HCT116 (cell line): ENCODE measurements around the gene NUP210. TPM values are rescaled to one million over a fixed set of nuclear protein-coding genes. Genes with fewer than 3 reads are reported as not detected.
A peak's percentile ranks its signal among the peaks of the same experiment; 100 is the strongest.

ENCODE experiments used
- ATAC-seq: fragments of 200-7000 bp; cut with Tn5 transposase; 2 replicates; pipeline ENCODE4 v1.9.1; 2020; ENCODE audit warnings: mild to moderate bottlenecking, moderate library complexity
- BruUV-seq: library from RNA; stranded (reverse); fragments of 400-500 nt; replicated peaks from 2 replicates; lab custom pipeline; 2021; lab: Mats Ljungman, UMichigan
- CTCF ChIA-PET: fragments of 300-600 bp; sonication (Branson Sonifier 250); formaldehyde crosslinking; loops from one replicate; lab custom pipeline; 2021; ENCODE audit warnings: antibody characterized with exemption; lab: Charles Lee
- POLR2A ChIA-PET: fragments of 300-600, 350-600 bp; sonication (Branson Sonifier 250); formaldehyde crosslinking; loops from one replicate; lab custom pipeline; 2021; ENCODE audit warnings: antibody characterized with exemption; lab: Charles Lee
- RAD21 ChIA-PET, 2 experiments: fragments of 300-600 bp; sonication (Branson Sonifier 250); formaldehyde crosslinking; loops; one replicate each; lab custom pipeline; 2023; ENCODE audit warnings: low total read pairs in 2 of 2; ENCODE audit not compliant: uncharacterized antibody in 2 of 2, unreplicated experiment in 2 of 2, low non-redundant PET in 1 of 2; lab: Charles Lee
- DNase-seq: peaks from one replicate; pipeline ENCODE4 v3.0.0-alpha.2; 2010; ENCODE audit warnings: low read depth, low spot score
- H2AFZ ChIP-seq: fragments of 200-600 bp; shearing (Covaris generic), sonication (generic); 2 replicates; pipeline ENCODE4 v1.6.1; 2017; ENCODE audit warnings: low read depth, mixed run types, mixed read lengths, antibody characterized with exemption, low read length; ENCODE audit not compliant: poor library complexity, severe bottlenecking
- H3K27ac ChIP-seq: 2 replicates; pipeline ENCODE4 v1.5.1; 2012; ENCODE audit warnings: low read depth, low read length
- H3K27me3 ChIP-seq: fragments of 200-600 bp; sonication (generic); 2 replicates; pipeline ENCODE4 v1.6.1; 2016; ENCODE audit warnings: mixed run types, low read length, mixed read lengths; ENCODE audit not compliant: insufficient read depth
- H3K36me3 ChIP-seq, 2 experiments: fragments of 200-500 bp in 1 of 2; fragments of 200-600 bp in 1 of 2; sonication (Bioruptor generic) in 1 of 2; sonication (generic) in 1 of 2; 2 replicates each; pipeline versions ENCODE4 v1.5.1 to v1.6.1; 2014 to 2016; ENCODE audit warnings: low read length in 2 of 2, inconsistent platforms in 1 of 2, mixed read lengths in 1 of 2, mixed run types in 1 of 2; ENCODE audit not compliant: insufficient read depth in 2 of 2, control insufficient read depth in 1 of 2
- H3K4me1 ChIP-seq, 2 experiments: fragments of 200-600 bp in 1 of 2; sonication (generic) in 1 of 2; 2 replicates each; pipeline versions ENCODE4 v1.5.1 to v1.6.1; 2012 to 2017; ENCODE audit warnings: low read length in 2 of 2, inconsistent platforms in 1 of 2, mild to moderate bottlenecking in 1 of 2, mixed read lengths in 1 of 2, mixed run types in 1 of 2, moderate library complexity in 1 of 2; ENCODE audit not compliant: insufficient read depth in 2 of 2, control insufficient read depth in 1 of 2
- H3K4me2 ChIP-seq: fragments of 200-600 bp; sonication (generic); 2 replicates; pipeline ENCODE4 v1.6.1; 2017; ENCODE audit warnings: mixed run types, low read length, mixed read lengths
- H3K4me3 ChIP-seq, 2 experiments: fragments of 200-600 bp in 1 of 2; sonication (generic) in 1 of 2; replicated peaks in 1 of 2; 2 replicates each; pipeline ENCODE4 v1.5.1; 2011 to 2016; ENCODE audit warnings: low read length in 2 of 2, control low read depth in 1 of 2, low read depth in 1 of 2, mild to moderate bottlenecking in 1 of 2, mixed read lengths in 1 of 2, mixed run types in 1 of 2
- H3K79me2 ChIP-seq: fragments of 200-600 bp; sonication (generic); 2 replicates; pipeline ENCODE4 v1.6.1; 2017; ENCODE audit warnings: mild to moderate bottlenecking, mixed run types, low read length, moderate library complexity, mixed read lengths; ENCODE audit not compliant: insufficient read depth
- H3K9ac ChIP-seq: fragments of 200-600 bp; sonication (generic); 2 replicates; pipeline ENCODE4 v1.6.1; 2016; ENCODE audit warnings: low read length, mixed read lengths
- H3K9me2 ChIP-seq: fragments of 200-600 bp; sonication (generic), shearing (Covaris generic); 2 replicates; pipeline ENCODE4 v1.6.1; 2017; ENCODE audit warnings: mixed run types, mild to moderate bottlenecking, moderate library complexity; ENCODE audit not compliant: insufficient read depth
- H3K9me3 ChIP-seq, 2 experiments: fragments of 200-500 bp in 1 of 2; fragments of 200-600 bp in 1 of 2; sonication (Bioruptor generic) in 1 of 2; sonication (generic) in 1 of 2; 2 replicates each; pipeline ENCODE4 v1.6.1; 2014 to 2017; ENCODE audit warnings: low read length in 2 of 2, mixed read lengths in 2 of 2, inconsistent platforms in 1 of 2, low read depth in 1 of 2, mild to moderate bottlenecking in 1 of 2, mixed run types in 1 of 2, moderate library complexity in 1 of 2; ENCODE audit not compliant: control insufficient read depth in 1 of 2, insufficient read depth in 1 of 2
- H4K20me1 ChIP-seq: fragments of 200-600 bp; sonication (generic), shearing (Covaris generic); 2 replicates; pipeline ENCODE4 v1.6.1; 2017; ENCODE audit warnings: mixed run types, mild to moderate bottlenecking, moderate library complexity; ENCODE audit not compliant: insufficient read depth
- CBX3 ChIP-seq: IDR thresholded peaks from 2 replicates; pipeline ENCODE4 v1.6.1; 2012; ENCODE audit warnings: low read depth
- CEBPB ChIP-seq: IDR thresholded peaks from 2 replicates; pipeline ENCODE4 v1.6.1; 2012; ENCODE audit warnings: low read depth
- CTCF ChIP-seq, 3 experiments: fragments of 200-600 bp in 1 of 3; sonication (generic) in 1 of 3; IDR thresholded peaks in 2 of 3; conservative IDR thresholded peaks in 1 of 3; 2 replicates each; pipeline ENCODE4 v1.5.1; 2012 to 2017; ENCODE audit warnings: low read depth in 2 of 3, low read length in 2 of 3, antibody characterized with exemption in 1 of 3, borderline replicate concordance in 1 of 3, control low read depth in 1 of 3, mild to moderate bottlenecking in 1 of 3, mixed read lengths in 1 of 3, mixed run types in 1 of 3, moderate library complexity in 1 of 3; ENCODE audit not compliant: insufficient read depth in 1 of 3
- EGR1 ChIP-seq: IDR thresholded peaks from 2 replicates; pipeline ENCODE4 v1.6.1; 2012; ENCODE audit warnings: low read depth
- EZH2 ChIP-seq: fragments of 200-600 bp; sonication (generic); IDR thresholded peaks from 2 replicates; pipeline ENCODE4 v1.6.1; 2017; ENCODE audit warnings: antibody characterized with exemption, mixed run types
- EZH2phosphoT487 ChIP-seq: fragments of 200-600 bp; IDR thresholded peaks from 2 replicates; pipeline ENCODE4 v1.6.1; 2018; ENCODE audit warnings: antibody characterized with exemption, borderline replicate concordance
- POLR2A ChIP-seq: IDR thresholded peaks from 2 replicates; pipeline ENCODE4 v1.7.0; 2011; ENCODE audit warnings: borderline replicate concordance; ENCODE audit not compliant: insufficient read depth, insufficient read length; ENCODE audit errors: extremely low read depth
- RAD21 ChIP-seq: IDR thresholded peaks from 2 replicates; pipeline ENCODE4 v1.6.1; 2012; ENCODE audit warnings: low read depth, mild to moderate bottlenecking
- SP1 ChIP-seq: IDR thresholded peaks from 2 replicates; pipeline ENCODE4 v1.6.1; 2012; ENCODE audit warnings: low read depth
- YY1 ChIP-seq: IDR thresholded peaks from 2 replicates; pipeline ENCODE4 v1.6.1; 2011; ENCODE audit warnings: low read length, low read depth, moderate library complexity, mild to moderate bottlenecking; ENCODE audit not compliant: insufficient replicate concordance; ENCODE audit errors: extremely low read depth
- ZBTB33 ChIP-seq: IDR thresholded peaks from 2 replicates; pipeline ENCODE4 v1.6.1; 2011; ENCODE audit warnings: mild to moderate bottlenecking, low read length, moderate library complexity; ENCODE audit not compliant: insufficient replicate concordance; ENCODE audit errors: extremely low read depth
- ZFX ChIP-seq: fragments of 450-650 bp; IDR thresholded peaks from 2 replicates; pipeline ENCODE4 v1.6.1; 2017
- intact Hi-C: fragments of 100-400 bp; cut with micrococcal nuclease; formaldehyde crosslinking; loops from 2 replicates; pipeline ENCODE4 v1.10.0; 2022
- total RNA-seq: library from RNA; stranded (reverse); gene quantifications from one replicate; pipeline ENCODE4 v1.2.1, GENCODE V29; 2021; ENCODE audit not compliant: unreplicated experiment
- TF ChIP-seq, protein P1 (sequence below): IDR thresholded peaks from 2 replicates; pipeline ENCODE4 v1.6.1; 2012

The NUP210 gene
- total RNA-seq, 1 experiment from 2014 or later, result 74.9 TPM

DNA sequence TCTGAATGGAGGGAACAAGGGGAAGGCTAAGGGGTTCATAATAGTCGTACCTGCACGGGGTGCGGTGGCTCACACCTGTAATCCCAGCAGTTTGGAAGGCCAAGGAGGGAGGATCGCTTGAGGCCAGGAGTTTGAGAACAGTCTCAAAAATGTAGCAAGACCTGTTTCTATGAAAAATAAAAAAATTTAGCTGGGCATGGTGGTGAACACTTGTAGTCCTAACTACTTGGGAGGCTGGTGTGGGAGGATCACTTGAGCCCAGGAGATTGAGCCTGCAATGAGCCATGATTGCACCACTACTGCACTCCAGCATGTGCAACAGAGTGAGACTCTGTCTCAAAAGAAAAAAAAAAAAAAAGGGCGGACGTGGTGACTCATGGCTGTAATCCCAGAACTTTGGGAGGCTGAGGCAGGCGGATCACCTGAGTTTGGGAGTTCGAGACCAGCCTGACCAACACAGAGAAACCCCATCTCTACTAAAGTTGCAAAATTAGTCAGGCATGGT lies 42.1 kb upstream of the NUP210 start:
- peaks cover 2 to 8% of the 10 kb centered on the region in 2 experiments; a peak in 3 of 4 replicates for H3K4me1 ChIP-seq
- CTCF ChIA-PET, result interaction anchor here (1.0 to 3.8 kb wide), 6 partner anchors 9 to 370 kb away, joined by 3 to 18 read pairs (median 6); partner anchors contain the start of gene HDAC11

GRCh38 chr3:13461169-13462124 lies 41.3 kb upstream of the NUP210 start:
- intact Hi-C loops, result loop anchor here (1.0 kb wide), 1 partner anchor 369 kb away; no protein-coding TSS in a partner anchor
- TF ChIP-seq CBX3 (0 out of 2 replicates have a peak, but pooled peaks have one; percentile 70), ZBTB33 (no peak), EGR1 (no peak), RAD21 (peak; percentile 80), CTCF (IDR thresholded peaks at IDR 0.05 in 2 of 3, conservative IDR thresholded peaks at IDR 0.05 in 1 of 3; ENCODE audit: borderline replicate concordance in 1 of 3, insufficient read depth in 1 of 3, low read depth in 2 of 3, low read length in 2 of 3) (peak; percentile 88 to 96 (median 91)), POLR2A (no peak), YY1 (no peak)
- TF ChIP-seq, protein P1, sequence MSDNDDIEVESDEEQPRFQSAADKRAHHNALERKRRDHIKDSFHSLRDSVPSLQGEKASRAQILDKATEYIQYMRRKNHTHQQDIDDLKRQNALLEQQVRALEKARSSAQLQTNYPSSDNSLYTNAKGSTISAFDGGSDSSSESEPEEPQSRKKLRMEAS, result peak; percentile 92
- TF ChIP-seq, all 23 proteins: peak for 4
- no peaks in the 10 kb centered on the region for H4K20me1 ChIP-seq
- H3K27me3 ChIP-seq, result no peaks in the 10 kb centered on the region
- peak; percentile 98 for ATAC-seq
- no peaks in the 10 kb centered on the region for H3K36me3 ChIP-seq
- H3K9me3 ChIP-seq, result no peaks in the 10 kb centered on the region
- RAD21 ChIA-PET, result interaction anchor here (0.5 to 1.2 kb wide), 4 partner anchors 9 to 369 kb away, joined by 3 to 7 read pairs (median 4); no protein-coding TSS in a partner anchor
- no peaks in the 10 kb centered on the region for H3K9me2 ChIP-seq
- peak overlapping the region; percentile 96 for H2AFZ ChIP-seq
- H3K79me2 ChIP-seq, result no peaks in the 10 kb centered on the region
- H3K9ac ChIP-seq, result no peak overlapping the region
- no peak overlapping the region for H3K27ac ChIP-seq
- H3K4me1 ChIP-seq, result peaks cover 2 to 8% of the 10 kb centered on the region in 2 experiments; a peak in 3 of 4 replicates
- CTCF ChIA-PET, result interaction anchor here (0.8 to 3.8 kb wide), 8 partner anchors 9 to 369 kb away, joined by 3 to 18 read pairs (median 6); partner anchors contain the start of gene HDAC11
- H3K4me3 ChIP-seq, result no peak overlapping the region
- peak; percentile 66 for DNase-seq
- H3K4me2 ChIP-seq, result no peak overlapping the region
- no TSS peak for BruUV-seq
- POLR2A ChIA-PET, result no interaction called here

More for the DNA sequence above, 42.1 kb upstream of the NUP210 start:
- no peak overlapping the region for H3K4me3 ChIP-seq
- no peak overlapping the region for H3K4me2 ChIP-seq
- RAD21 ChIA-PET, result interaction anchor here in 1 of 2 experiments (1.2 kb wide), 1 partner anchor 370 kb away, joined by 3 read pairs; no protein-coding TSS in a partner anchor
- no peaks in the 10 kb centered on the region for H3K27me3 ChIP-seq
- H3K9me2 ChIP-seq, result no peaks in the 10 kb centered on the region
- H3K9ac ChIP-seq, result no peak overlapping the region
- no peaks in the 10 kb centered on the region for H3K9me3 ChIP-seq
- BruUV-seq, result no TSS peak
- no peaks in the 10 kb centered on the region for H3K79me2 ChIP-seq
- H3K27ac ChIP-seq, result no peak overlapping the region
- no peak for TF ChIP-seq CBX3
- no peak for TF ChIP-seq EZH2
- no peak for TF ChIP-seq ZFX
- no peak for TF ChIP-seq CEBPB
- no peak for TF ChIP-seq EZH2phosphoT487
- no peak for TF ChIP-seq SP1
- TF ChIP-seq, protein P1, result no peak
- TF ChIP-seq, all 23 proteins: peak for 0
- Histone ChIP-seq H3K36me3 (no peaks in the 10 kb centered on the region), H4K20me1 (no peaks in the 10 kb centered on the region), H2AFZ (no peak overlapping the region)
- DNase-seq (no peak), ATAC-seq (0 out of 2 replicates have a peak, but pooled peaks have one; percentile 7)
- intact Hi-C loops, result no loop called here
- POLR2A ChIA-PET, result no interaction called here
